HepG2 (cell line): ENCODE data around the gene RNASE11. TPM values are rescaled to one million over a fixed set of nuclear protein-coding genes. Genes with fewer than 3 reads are reported as not detected.
A peak's percentile ranks its signal among the peaks of the same experiment; 100 is the strongest.
"Not testable (repeated sequence)": the region's sequence is repeated elsewhere in the genome, so short reads cannot be mapped to it uniquely, and the experiment has no call there.

Experiments used
- ATAC-seq: fragments of 200-7000 bp; cut with Tn5 transposase; 3 replicates; pipeline ENCODE4 v1.9.1; 2020; ENCODE audit warnings: mild to moderate bottlenecking, moderate library complexity
- BruUV-seq: library from RNA; stranded (reverse); fragments of 400-500 nt; replicated peaks from 2 replicates; lab custom pipeline; 2021; lab: Mats Ljungman, UMichigan
- CTCF ChIA-PET: fragments of 300-600 bp; formaldehyde crosslinking; extraction: SDS; loops from one replicate; lab custom pipeline; 2021; ENCODE audit warnings: low total read pairs, inconsistent platforms, low intra/inter-chr PET ratio; lab: Yijun Ruan, JAX
- POLR2A ChIA-PET: fragments of 350-600 bp; sonication (Branson Sonifier 250); formaldehyde crosslinking; loops from one replicate; lab custom pipeline; 2020; ENCODE audit warnings: antibody characterized with exemption, inconsistent platforms; lab: Yijun Ruan, JAX
- DNase-seq: peaks from one replicate; pipeline ENCODE4 v3.0.0-alpha.2; 2015; ENCODE audit warnings: low spot score
- FAIRE-seq: peaks from 3 replicates; lab custom pipeline; 2011; peaks lifted over from hg19 to GRCh38; lab: Jason Lieb, UNC
- H2AFZ ChIP-seq: one replicate; pipeline ENCODE4 v1.6.1; 2011; ENCODE audit warnings: low read length, inconsistent platforms
- H3K27ac ChIP-seq: fragments of 300-600 bp; 3 replicates; pipeline ENCODE4 v1.8.0; 2011; ENCODE audit warnings: mixed run types, mild to moderate bottlenecking, mixed read lengths, low read length, inconsistent platforms; ENCODE audit not compliant: insufficient read depth; ENCODE audit errors: extremely low read length
- H3K27me3 ChIP-seq, 2 experiments: fragments of 200-600 bp in 1 of 2; 2 replicates in 1 of 2; 3 replicates in 1 of 2; pipeline versions ENCODE4 v1.6.0 to v1.8.0; 2011; ENCODE audit warnings: low read length in 2 of 2, mild to moderate bottlenecking in 2 of 2, moderate library complexity in 2 of 2, inconsistent platforms in 1 of 2; ENCODE audit not compliant: insufficient read depth in 2 of 2, control insufficient read depth in 1 of 2
- H3K36me3 ChIP-seq, 2 experiments: fragments of 200-600 bp in 1 of 2; replicated peaks in 1 of 2; 2 replicates in 1 of 2; 3 replicates in 1 of 2; pipeline versions ENCODE4 v1.5.1 to v1.8.0; 2011; ENCODE audit warnings: low read length in 2 of 2, inconsistent platforms in 1 of 2; ENCODE audit not compliant: insufficient read depth in 2 of 2, control insufficient read depth in 1 of 2
- H3K4me1 ChIP-seq: 2 replicates; pipeline ENCODE4 v1.5.1; 2012; ENCODE audit warnings: low read length, inconsistent platforms; ENCODE audit not compliant: insufficient read depth
- H3K4me2 ChIP-seq: 2 replicates; pipeline ENCODE4 v1.6.0; 2011; ENCODE audit warnings: low read depth, low read length, inconsistent platforms
- H3K4me3 ChIP-seq, 3 experiments: fragments of 200-600 bp in 1 of 3; sonication (generic), shearing (Covaris generic) in 1 of 3; replicated peaks in 1 of 3; 2 replicates each; pipeline ENCODE4 v1.5.1; 2011 to 2016; ENCODE audit warnings: low read length in 3 of 3, inconsistent platforms in 2 of 3, low read depth in 2 of 3, mild to moderate bottlenecking in 2 of 3, control low read depth in 1 of 3, mixed read lengths in 1 of 3; ENCODE audit not compliant: insufficient read depth in 1 of 3
- H3K79me2 ChIP-seq: one replicate; pipeline ENCODE4 v1.6.1; 2011; ENCODE audit warnings: low read length, inconsistent platforms; ENCODE audit not compliant: insufficient read depth
- H3K9ac ChIP-seq: 2 replicates; pipeline ENCODE4 v1.6.0; 2011; ENCODE audit warnings: mild to moderate bottlenecking, low read depth, low read length, inconsistent platforms; ENCODE audit not compliant: insufficient read depth
- H3K9me3 ChIP-seq: 2 replicates; pipeline ENCODE4 v1.5.1; 2012; ENCODE audit warnings: mild to moderate bottlenecking, low read length
- H4K20me1 ChIP-seq: 2 replicates; pipeline ENCODE4 v1.6.0; 2011; ENCODE audit warnings: inconsistent platforms, mild to moderate bottlenecking, low read length, moderate library complexity; ENCODE audit not compliant: insufficient read depth
- ATF7 ChIP-seq, 2 experiments: fragments of 450-650 bp in 1 of 2; sonication (generic) in 1 of 2; formaldehyde crosslinking in 1 of 2; IDR thresholded peaks; 2 replicates each; pipeline versions ENCODE4 v1.4.0 to v1.6.1; 2016 to 2020; ENCODE audit warnings: antibody characterized with exemption in 1 of 2, mild to moderate bottlenecking in 1 of 2, missing genetic modification reagents in 1 of 2
- CEBPB ChIP-seq: IDR thresholded peaks from 2 replicates; pipeline ENCODE4 v1.6.1; 2011; ENCODE audit warnings: low read depth, low read length, improper control_type of control experiment, borderline replicate concordance
- WGBS: methylation state at CpG from one replicate; pipeline ENCODE4 v1.1.6; 2017; ENCODE audit warnings: low lambda C conversion rate; 5-methylcytosine and 5-hydroxymethylcytosine counted together
- in situ Hi-C: cut with HindIII; loops from 2 replicates; pipeline ENCODE4 v1.10.0; 2017; ENCODE audit warnings: low pct_unique_long_range_greater_than_20kb; ENCODE audit not compliant: extremely low pct_ligation_motif_present
- intact Hi-C: fragments of 100-400 bp; cut with micrococcal nuclease; formaldehyde crosslinking; loops from one replicate; pipeline ENCODE4 v1.10.0; 2022; ENCODE audit not compliant: unreplicated experiment
- polyA plus RNA-seq, 8 experiments: library from polyadenylated mRNA; depleted of rRNA in 3 of 8; stranded (reverse) in 7 of 8; unstranded in 1 of 8; fragments of >200 nt; fragmentation: Illumina TruSeq in 4 of 8; extraction: Trizol in 4 of 8; gene quantifications; 2 replicates each; pipeline versions ENCODE4 v1.2.1 to v1.2.3, GENCODE V29; 2011 to 2016; ENCODE audit warnings: low read depth in 4 of 8, missing spikeins in 1 of 8, mixed read lengths in 1 of 8; ENCODE audit not compliant: insufficient read depth in 1 of 8
- total RNA-seq, 5 experiments: library from RNA; depleted of rRNA; stranded (reverse); fragments of >200 nt; fragmentation: Illumina TruSeq; extraction: Trizol; gene quantifications; 2 replicates each; pipeline ENCODE4 v1.2.3, GENCODE V29; 2016; ENCODE audit warnings: low read depth in 1 of 5

RNASE11 gene
- total and polyA plus RNA-seq, 2 of the 13 experiments (the other 11 are each of a cell fraction or from before 2014, with no cell fraction given): not detected

DNA sequence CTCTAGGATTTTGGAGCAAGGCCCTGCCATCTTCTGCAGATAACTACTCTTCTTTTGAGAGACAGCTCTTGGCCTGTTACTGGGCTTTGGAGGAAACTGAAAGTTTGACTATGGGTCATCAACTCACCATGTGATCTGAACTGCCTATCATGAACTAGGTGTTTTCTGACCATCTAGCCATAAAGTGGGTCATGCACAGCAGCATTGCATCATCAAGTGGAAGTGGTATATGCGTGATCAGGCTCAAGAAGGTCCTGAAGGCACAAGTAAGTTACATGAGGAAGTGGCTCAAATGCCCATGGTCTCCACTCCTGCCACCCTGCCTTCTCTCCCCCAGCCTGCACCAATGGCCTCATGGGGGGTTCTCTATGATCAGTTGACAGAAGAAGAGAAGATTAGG, 17.1 kb downstream of the RNASE11 start:
- in situ Hi-C loops; H3K27ac ChIP-seq; H2AFZ ChIP-seq; H3K9me3 ChIP-seq; ATAC-seq; POLR2A ChIA-PET; H3K36me3 ChIP-seq; H3K4me2 ChIP-seq; intact Hi-C loops; H3K27me3 ChIP-seq; H4K20me1 ChIP-seq; H3K4me1 ChIP-seq; H3K79me2 ChIP-seq; FAIRE-seq; BruUV-seq; H3K4me3 ChIP-seq; CTCF ChIA-PET; DNase-seq; H3K9ac ChIP-seq; TF ChIP-seq ATF7 (CRISPR knock-in tag; IDR thresholded peaks at IDR 0.05): not testable (repeated sequence)
- TF ChIP-seq CEBPB: peak; percentile 8; the same call in 1 of the 2 replicates
- peak; percentile 44; the same call in 1 of the 2 replicates for TF ChIP-seq ATF7 (IDR thresholded peaks at IDR 0.05)
- 0% methylated on average over 1 of the region's 1 CpG for WGBS

DNA sequence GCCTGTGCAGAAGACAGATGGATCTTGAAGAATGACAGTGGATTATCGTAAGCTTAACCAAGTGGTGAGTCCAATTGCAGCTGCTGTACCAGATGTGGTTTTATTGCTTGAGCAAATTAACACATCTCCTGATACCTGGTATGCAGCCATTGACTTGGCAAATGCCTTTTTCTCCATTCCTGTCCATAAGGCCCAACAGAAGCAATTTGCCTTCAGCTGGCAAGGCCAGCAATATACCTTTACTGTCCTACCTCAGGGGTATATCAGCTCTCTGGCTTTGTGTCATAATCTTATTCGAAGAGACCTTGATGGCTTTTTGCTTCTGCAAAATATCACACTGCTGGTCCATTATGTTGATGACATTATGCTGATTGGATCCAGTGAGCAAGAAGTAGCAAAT, 17.9 kb downstream of the RNASE11 start:
- H3K9ac ChIP-seq, CTCF ChIA-PET, BruUV-seq, H4K20me1 ChIP-seq, H3K4me3 ChIP-seq, POLR2A ChIA-PET, DNase-seq, H3K4me2 ChIP-seq, H2AFZ ChIP-seq, ATAC-seq, FAIRE-seq, H3K79me2 ChIP-seq, H3K27me3 ChIP-seq, in situ Hi-C loops, H3K27ac ChIP-seq, H3K4me1 ChIP-seq, H3K9me3 ChIP-seq, intact Hi-C loops, H3K36me3 ChIP-seq: not testable (repeated sequence)
- 8% methylated on average over 2 of the region's 2 CpGs for WGBS
